Stimulated activated CD8-positive, alpha-beta memory T cell treated with anti-CD3 and anti-CD28 coated beads, Interleukin-15, amount 100 ng/mL, for 48 hours (primary cell): ENCODE measurements around the gene KRI1.
"Not testable (repeated sequence)": the region's sequence is repeated elsewhere in the genome, so short reads cannot be mapped to it uniquely, and the experiment has no call there.

Experiments used
- DNase-seq, 2 donors: peaks; one replicate each; pipeline ENCODE4 v3.0.0-alpha.2; 2020; ENCODE audit warnings: low read depth in 2 of 2

The KRI1 gene

GRCh38 chr19:10550336-10550735, 15.5 kb downstream of the KRI1 start:
- DNase-seq = no peak

- DNase-seq = no peak
Measured at GRCh38 chr19:10549733-10550132, 16.1 kb downstream of the KRI1 start.

GRCh38 chr19:10548746-10549276, 17.0 kb downstream of the KRI1 start:
- no peak for DNase-seq

- DNase-seq = no peak
Measured at GRCh38 chr19:10546817-10547216, 19.0 kb downstream of the KRI1 start.

GRCh38 chr19:10544753-10545251, 21.0 kb downstream of the KRI1 start:
- no peak for DNase-seq

GRCh38 chr19:10544242-10544752, 21.5 kb downstream of the KRI1 start:
- DNase-seq = no peak

- peak; percentile 59 to 70 for DNase-seq
Measured at GRCh38 chr19:10543420-10544241, 22.2 kb downstream of the KRI1 start, which contains the start of gene ATG4D. ATG4D (plus strand) TSS chr19:10543904; CDS start chr19:10544091, 187 bp downstream.

GRCh38 chr19:10543059-10543419, 22.8 kb downstream of the KRI1 start:
- DNase-seq = no peak

GRCh38 chr19:10539016-10539415, 26.8 kb downstream of the KRI1 start:
- DNase-seq = not testable (repeated sequence)

GRCh38 chr19:10538204-10538983, 27.4 kb downstream of the KRI1 start:
- no peak for DNase-seq

GRCh38 chr19:10537668-10538067, 28.1 kb downstream of the KRI1 start:
- DNase-seq = no peak

GRCh38 chr19:10535613-10536012, 30.2 kb downstream of the KRI1 start:
- DNase-seq = no peak

GRCh38 chr19:10533646-10534386, 32.0 kb downstream of the KRI1 start:
- DNase-seq = no peak

- no peak for DNase-seq
Measured at GRCh38 chr19:10532457-10532856, 33.4 kb downstream of the KRI1 start.

GRCh38 chr19:10526887-10527286, 38.9 kb downstream of the KRI1 start:
- not testable (repeated sequence) for DNase-seq

GRCh38 chr19:10525636-10526035, 40.2 kb downstream of the KRI1 start:
- no peak for DNase-seq

- DNase-seq = no peak
Measured at GRCh38 chr19:10523135-10523636, 42.6 kb downstream of the KRI1 start.

- DNase-seq = no peak
Measured at GRCh38 chr19:10521461-10522171, 44.2 kb downstream of the KRI1 start.

GRCh38 chr19:10520652-10521318, 45.0 kb downstream of the KRI1 start:
- no peak for DNase-seq

- no peak for DNase-seq
Measured at GRCh38 chr19:10519421-10519820, 46.4 kb downstream of the KRI1 start.
